Astrocyte of the cerebellum (primary cell): ENCODE data around the gene AIFM3.

ENCODE experiments used
- DNase-seq: peaks from one replicate; pipeline ENCODE4 v3.0.0-alpha.2; 2011; ENCODE audit warnings: low read depth
- H3K4me3 ChIP-seq: 2 replicates; pipeline ENCODE4 v1.5.1; 2011; ENCODE audit warnings: mild to moderate bottlenecking, low read depth, low read length, moderate library complexity
- CTCF ChIP-seq: IDR thresholded peaks from 2 replicates; pipeline ENCODE4 v1.5.1; 2012; ENCODE audit warnings: low read length, low read depth, moderate library complexity, mild to moderate bottlenecking; ENCODE audit errors: missing control alignments
- in situ Hi-C: cut with HindIII; loops from 2 replicates; pipeline ENCODE4 v1.10.0; 2017; ENCODE audit warnings: low sequenced_read_pairs

AIFM3 gene

GRCh38 chr22:20988573-20989322 is 21.7 kb downstream of the AIFM3 start:
- no peak overlapping the region for H3K4me3 ChIP-seq
- no peak for TF ChIP-seq CTCF
- no peak for DNase-seq
- in situ Hi-C loops, result loop anchor here (10.0 kb wide), 1 partner anchor 104 kb away; no protein-coding TSS in a partner anchor

GRCh38 chr22:20989323-20990138 is 22.5 kb downstream of the AIFM3 start:
- no peak for TF ChIP-seq CTCF
- in situ Hi-C loops, result loop anchor here (10.0 kb wide), 1 partner anchor 105 kb away; no protein-coding TSS in a partner anchor
- H3K4me3 ChIP-seq, result no peak overlapping the region
- no peak for DNase-seq

- no peak for DNase-seq
Observed at GRCh38 chr22:20990184-20991180, 23.4 kb downstream of the AIFM3 start.

GRCh38 chr22:20991252-20992055 is 24.4 kb downstream of the AIFM3 start:
- in situ Hi-C loops, result no loop called here
- TF ChIP-seq CTCF, result no peak
- H3K4me3 ChIP-seq, result no peak overlapping the region
- DNase-seq, result no peak

More at GRCh38 chr22:20990184-20991180, 23.4 kb downstream of the AIFM3 start:
- peak; percentile 14 for TF ChIP-seq CTCF
- no peak overlapping the region for H3K4me3 ChIP-seq
- in situ Hi-C loops, result no loop called here

GRCh38 chr22:20992056-20992442 is 25.0 kb downstream of the AIFM3 start:
- H3K4me3 ChIP-seq, result no peak overlapping the region
- in situ Hi-C loops, result no loop called here
- no peak for TF ChIP-seq CTCF
- DNase-seq, result no peak
